Gastrocnemius medialis (tissue), 4 donors: ENCODE results near the gene UBE2E1. TPM values are rescaled to one million over a fixed set of nuclear protein-coding genes. Genes with fewer than 3 reads are reported as not detected.
A peak's percentile ranks its signal among the peaks of the same experiment; 100 is the strongest.

Experiments
- ATAC-seq, 2 donors: fragments of 150-250 bp; one replicate each; pipeline ENCODE4 v1.9.1; 2016
- DNase-seq, 2 donors: peaks; one replicate each; pipeline ENCODE4 v3.0.0-alpha.2; 2019
- H3K27ac ChIP-seq, 4 donors: fragments of 200-600 bp; sonication (generic); 1 replicate in 1 of 4; 2 replicates in 3 of 4; pipeline ENCODE4 v1.5.1; 2016 to 2018; ENCODE audit warnings: mild to moderate bottlenecking in 2 of 4, moderate library complexity in 1 of 4
- H3K27me3 ChIP-seq, 3 donors: fragments of 200-600 bp; sonication (generic) in 2 of 3; 1 replicate in 1 of 3; 2 replicates in 2 of 3; pipeline versions ENCODE4 v1.5.1 to v1.6.0; 2016 to 2019; ENCODE audit warnings: mild to moderate bottlenecking in 1 of 3, moderate library complexity in 1 of 3
- H3K36me3 ChIP-seq, 2 donors: fragments of 200-600 bp; sonication (generic) in 1 of 2; one replicate each; pipeline ENCODE4 v1.5.1; 2017 to 2018
- H3K4me1 ChIP-seq, 2 donors: fragments of 200-600 bp; sonication (generic) in 1 of 2; one replicate each; pipeline ENCODE4 v1.5.1; 2016 to 2017; ENCODE audit warnings: mild to moderate bottlenecking in 2 of 2
- H3K4me3 ChIP-seq, 4 donors: fragments of 200-600 bp; sonication (generic) in 3 of 4; 1 replicate in 1 of 4; 2 replicates in 3 of 4; pipeline ENCODE4 v1.5.1; 2016 to 2019; ENCODE audit warnings: mild to moderate bottlenecking in 2 of 4
- H3K9me3 ChIP-seq, 3 donors: fragments of 200-600 bp; sonication (generic) in 2 of 3; 1 replicate in 1 of 3; 2 replicates in 2 of 3; pipeline ENCODE4 v1.5.1; 2016 to 2019
- CTCF ChIP-seq, 5 experiments: fragments of 450-650 bp in 3 of 5; fragments of 200-600 bp in 2 of 5; sonication (generic) in 2 of 5; IDR thresholded peaks in 4 of 5; conservative IDR thresholded peaks in 1 of 5; 1 replicate in 4 of 5; 2 replicates in 1 of 5; pipeline ENCODE4 v1.5.1; 2016 to 2019; ENCODE audit warnings: antibody characterized with exemption in 5 of 5, mild to moderate bottlenecking in 3 of 5, moderate library complexity in 3 of 5
- POLR2A ChIP-seq, 2 donors: fragments of 450-650 bp; IDR thresholded peaks; one replicate each; pipeline ENCODE4 v1.6.1; 2017; ENCODE audit warnings: antibody characterized with exemption in 2 of 2, mild to moderate bottlenecking in 2 of 2, moderate library complexity in 2 of 2
- in situ Hi-C, 4 donors: fragments of 200-750 bp; cut with MboI; loops; one replicate each; pipeline versions ENCODE4 v1.15.0 to v1.8.0; 2017; ENCODE audit warnings: low sequenced_read_pairs in 4 of 4
- intact Hi-C: fragments of 100-400 bp; cut with DNase I; formaldehyde crosslinking; loops from one replicate; pipeline ENCODE4 v1.15.1; 2023; ENCODE audit warnings: low total_unique reads
- total RNA-seq, 4 donors: library from RNA; depleted of rRNA; stranded (reverse); fragments of >200 nt; gene quantifications; one replicate each; pipeline versions ENCODE4 v1.1.0 to v1.2.3, GENCODE V29; 2016

UBE2E1 gene
- total RNA-seq, 4 donors from 2014 or later = 54.8 to 153 (median 109) TPM

- no peaks in the 10 kb centered on the region for H3K36me3 ChIP-seq
- no peak for DNase-seq
- ATAC-seq = no peak
- no peaks in the 10 kb centered on the region for H3K9me3 ChIP-seq
- no peak overlapping the region for H3K4me3 ChIP-seq
- intact Hi-C loops (no loop called here), in situ Hi-C loops (no loop called here)
- no peaks in the 10 kb centered on the region for H3K4me1 ChIP-seq
- H3K27me3 ChIP-seq = no peaks in the 10 kb centered on the region
- TF ChIP-seq CTCF (IDR thresholded peaks at IDR 0.05 in 4 of 5, conservative IDR thresholded peaks at IDR 0.05 in 1 of 5) (no peak), POLR2A (IDR thresholded peaks at IDR 0.05) (no peak)
- no peak overlapping the region for H3K27ac ChIP-seq
Measured at GRCh38 chr3:23934253-23934652, 128.5 kb downstream of the UBE2E1 start.

- Histone ChIP-seq H3K4me3 (no peak overlapping the region), H3K4me1 (peaks cover 4 to 6% of the 10 kb centered on the region in 2 donors), H3K27me3 (no peaks in the 10 kb centered on the region), H3K9me3 (no peaks in the 10 kb centered on the region), H3K36me3 (no peaks in the 10 kb centered on the region), H3K27ac (no peak overlapping the region)
- intact Hi-C loops (no loop called here), in situ Hi-C loops (no loop called here)
- no peak for DNase-seq
- TF ChIP-seq CTCF (IDR thresholded peaks at IDR 0.05 in 4 of 5, conservative IDR thresholded peaks at IDR 0.05 in 1 of 5) (no peak), POLR2A (IDR thresholded peaks at IDR 0.05) (no peak)
- ATAC-seq = no peak
Measured at GRCh38 chr3:23937296-23937695, 131.5 kb downstream of the UBE2E1 start.

GRCh38 chr3:23938688-23939087, 132.9 kb downstream of the UBE2E1 start:
- Histone ChIP-seq H3K4me3 (no peak overlapping the region), H3K4me1 (peaks cover 5 to 9% of the 10 kb centered on the region in 2 donors), H3K9me3 (no peaks in the 10 kb centered on the region), H3K27ac (no peak overlapping the region), H3K36me3 (no peaks in the 10 kb centered on the region), H3K27me3 (no peaks in the 10 kb centered on the region)
- intact Hi-C loops = no loop called here
- no peak for TF ChIP-seq POLR2A (IDR thresholded peaks at IDR 0.05)
- no peak for TF ChIP-seq CTCF (IDR thresholded peaks at IDR 0.05 in 4 of 5, conservative IDR thresholded peaks at IDR 0.05 in 1 of 5)
- DNase-seq (no peak), ATAC-seq (no peak)
- in situ Hi-C loops = no loop called here

- in situ Hi-C loops (no loop called here), intact Hi-C loops (no loop called here)
- no peak overlapping the region for H3K4me3 ChIP-seq
- no peaks in the 10 kb centered on the region for H3K27me3 ChIP-seq
- TF ChIP-seq POLR2A (IDR thresholded peaks at IDR 0.05) (no peak), CTCF (IDR thresholded peaks at IDR 0.05 in 4 of 5, conservative IDR thresholded peaks at IDR 0.05 in 1 of 5) (no peak)
- peak overlapping the region; percentile 58 to 74 (median 66) for H3K27ac ChIP-seq
- DNase-seq (no peak), ATAC-seq (no peak)
- no peaks in the 10 kb centered on the region for H3K9me3 ChIP-seq
- no peaks in the 10 kb centered on the region for H3K36me3 ChIP-seq
- peaks cover 16 to 18% of the 10 kb centered on the region in 2 donors for H3K4me1 ChIP-seq
Measured at GRCh38 chr3:23940775-23941174, 135.0 kb downstream of the UBE2E1 start.

Other genes with a start within 250 kb of the UBE2E1 start
- gene NKIRAS1, start 111.0 kb downstream of the UBE2E1 start, total RNA-seq = 10 to 100 TPM; 25.1 to 42.1 (median 34.7) TPM
- 1,000 to 10,000 TPM; 1,370 to 1,628 (median 1,557) TPM for gene RPL15, start 111.2 kb downstream of the UBE2E1 start, total RNA-seq
- 10 to 100 TPM; 27.1 to 62.7 (median 51.2) TPM for gene NR1D2, start 139.3 kb downstream of the UBE2E1 start, total RNA-seq